GM23248 (cell line): ENCODE measurements around the gene GCNA. TPM values are rescaled to one million over a fixed set of nuclear protein-coding genes. Genes with fewer than 3 reads are reported as not detected.

ENCODE experiments used
- DNase-seq: peaks from one replicate; pipeline ENCODE4 v3.0.0-alpha.2; 2015
- H2AFZ ChIP-seq: fragments of 200-600 bp; sonication (generic); 2 replicates; pipeline ENCODE4 v1.6.1; 2016; ENCODE audit warnings: antibody characterized with exemption
- H3F3A ChIP-seq: fragments of 200-600 bp; sonication (generic); 2 replicates; pipeline ENCODE4 v1.6.1; 2016; ENCODE audit warnings: mild to moderate bottlenecking, antibody characterized with exemption, mixed run types; ENCODE audit not compliant: insufficient read depth
- H3K27ac ChIP-seq: fragments of 200-600 bp; sonication (generic); 2 replicates; pipeline ENCODE4 v1.5.1; 2016; ENCODE audit warnings: mild to moderate bottlenecking
- H3K27me3 ChIP-seq: fragments of 200-600 bp; sonication (generic); replicated peaks from 2 replicates; pipeline ENCODE4 v1.6.1; 2016; ENCODE audit warnings: mild to moderate bottlenecking; ENCODE audit not compliant: insufficient read depth
- H3K36me3 ChIP-seq: fragments of 200-600 bp; sonication (generic); 2 replicates; pipeline ENCODE4 v1.6.1; 2016; ENCODE audit warnings: low read depth, mild to moderate bottlenecking
- H3K4me1 ChIP-seq: fragments of 200-600 bp; sonication (generic); 2 replicates; pipeline ENCODE4 v1.6.1; 2016; ENCODE audit warnings: mild to moderate bottlenecking; ENCODE audit not compliant: insufficient read depth
- H3K4me2 ChIP-seq: fragments of 200-600 bp; sonication (generic); one replicate; pipeline ENCODE4 v1.6.1; 2016; ENCODE audit warnings: mild to moderate bottlenecking; ENCODE audit not compliant: unreplicated experiment
- H3K4me3 ChIP-seq: fragments of 200-600 bp; sonication (generic); 2 replicates; pipeline ENCODE4 v1.5.1; 2016; ENCODE audit warnings: mild to moderate bottlenecking
- H3K79me2 ChIP-seq: fragments of 200-600 bp; sonication (generic); 2 replicates; pipeline ENCODE4 v1.6.1; 2016; ENCODE audit warnings: mild to moderate bottlenecking; ENCODE audit not compliant: insufficient read depth
- H3K9ac ChIP-seq: fragments of 200-600 bp; sonication (generic); 2 replicates; pipeline ENCODE4 v1.6.1; 2016; ENCODE audit warnings: mild to moderate bottlenecking
- H3K9me2 ChIP-seq: fragments of 200-600 bp; sonication (generic); 2 replicates; pipeline ENCODE4 v1.6.1; 2016; ENCODE audit warnings: mixed run types, mild to moderate bottlenecking, moderate library complexity; ENCODE audit not compliant: insufficient read depth
- H3K9me3 ChIP-seq: fragments of 200-600 bp; sonication (generic); one replicate; pipeline ENCODE4 v1.6.1; 2017; ENCODE audit warnings: low read depth
- H4K20me1 ChIP-seq: fragments of 200-600 bp; sonication (generic); 2 replicates; pipeline ENCODE4 v1.6.0; 2016; ENCODE audit not compliant: insufficient read depth
- EZH2 ChIP-seq: fragments of 200-600 bp; sonication (generic); IDR thresholded peaks from 2 replicates; pipeline ENCODE4 v1.6.1; 2018; ENCODE audit warnings: antibody characterized with exemption, mild to moderate bottlenecking; ENCODE audit not compliant: insufficient read depth, poor library complexity, severe bottlenecking
- EZH2phosphoT487 ChIP-seq: fragments of 200-600 bp; sonication (generic); IDR thresholded peaks from 2 replicates; pipeline ENCODE4 v1.6.1; 2018; ENCODE audit warnings: antibody characterized with exemption, moderate library complexity, mild to moderate bottlenecking, low read depth; ENCODE audit not compliant: insufficient read depth
- WGBS, 2 experiments: methylation state at CpG; one replicate each; pipeline ENCODE4 v1.1.6; 2015 to 2017; ENCODE audit warnings: low lambda C conversion rate in 2 of 2, low coverage in 1 of 2; ENCODE audit errors: missing lambda C conversion rate in 2 of 2; 5-methylcytosine and 5-hydroxymethylcytosine counted together
- in situ Hi-C: fragments of 300-500 bp; cut with MboI; formaldehyde crosslinking; loops from 2 replicates; pipeline ENCODE4 v1.15.0; 2020
- polyA plus RNA-seq: library from polyadenylated mRNA; unstranded; fragments of >200 nt; fragmentation: Nextera tagmentation; extraction: Ambion mirVana; gene quantifications from 2 replicates; pipeline ENCODE4 v1.2.1, GENCODE V29; 2016
- total RNA-seq: library from RNA; depleted of rRNA; stranded (reverse); fragments of >200 nt; shearing (Covaris generic); gene quantifications from 2 replicates; pipeline ENCODE4 v1.2.3, GENCODE V29; 2014

Gene GCNA
- total and polyA plus RNA-seq, 2 experiments from 2014 or later, result 1.5 to 2.2 TPM

GRCh38 chrX:71636438-71637252, 58.4 kb downstream of the GCNA start:
- no peaks in the 10 kb centered on the region for H3K9me3 ChIP-seq
- no peak overlapping the region for H3K9ac ChIP-seq
- no peak for TF ChIP-seq EZH2
- TF ChIP-seq EZH2phosphoT487, result no peak
- H3K9me2 ChIP-seq, result no peaks in the 10 kb centered on the region
- H3K4me2 ChIP-seq, result no peak overlapping the region
- no peak overlapping the region for H2AFZ ChIP-seq
- no peaks in the 10 kb centered on the region for H4K20me1 ChIP-seq
- H3F3A ChIP-seq, result no peaks in the 10 kb centered on the region
- no peak overlapping the region for H3K27ac ChIP-seq
- no peaks in the 10 kb centered on the region for H3K79me2 ChIP-seq
- WGBS, 2 experiments, result 66 to 69% methylated on average over 7 of the region's 9 CpGs
- H3K4me1 ChIP-seq, result peaks cover 9% of the 10 kb centered on the region; the same call in 1 of the 2 replicates
- H3K27me3 ChIP-seq, result no peaks in the 10 kb centered on the region
- in situ Hi-C loops, result no loop called here
- no peak overlapping the region for H3K4me3 ChIP-seq
- no peak for DNase-seq
- no peaks in the 10 kb centered on the region for H3K36me3 ChIP-seq

- no peaks in the 10 kb centered on the region for H3K79me2 ChIP-seq
- no peaks in the 10 kb centered on the region for H4K20me1 ChIP-seq
- in situ Hi-C loops, result no loop called here
- H3K4me1 ChIP-seq, result peaks cover 9% of the 10 kb centered on the region; the same call in 1 of the 2 replicates
- no peaks in the 10 kb centered on the region for H3K36me3 ChIP-seq
- TF ChIP-seq EZH2 (no peak), EZH2phosphoT487 (no peak)
- no peaks in the 10 kb centered on the region for H3K9me2 ChIP-seq
- H3K9ac ChIP-seq, result no peak overlapping the region
- DNase-seq, result peak; percentile 67
- peak overlapping the region; percentile 56 for H3K27ac ChIP-seq
- H3K27me3 ChIP-seq, result no peaks in the 10 kb centered on the region
- peak overlapping the region; percentile 78 for H3K4me2 ChIP-seq
- H2AFZ ChIP-seq, result no peak overlapping the region
- 68 to 75% methylated on average over 3 of the region's 3 CpGs for WGBS, 2 experiments
- H3K9me3 ChIP-seq, result no peaks in the 10 kb centered on the region
- no peaks in the 10 kb centered on the region for H3F3A ChIP-seq
- H3K4me3 ChIP-seq, result no peak overlapping the region
Measured at GRCh38 chrX:71637253-71637618, 59.0 kb downstream of the GCNA start.

GRCh38 chrX:71637848-71638247, 59.6 kb downstream of the GCNA start:
- H3K4me2 ChIP-seq, result peak overlapping the region; percentile 78
- no peaks in the 10 kb centered on the region for H3K36me3 ChIP-seq
- no peaks in the 10 kb centered on the region for H3K9me2 ChIP-seq
- in situ Hi-C loops, result no loop called here
- TF ChIP-seq EZH2 (no peak), EZH2phosphoT487 (no peak)
- DNase-seq, result peak; percentile 68
- no peaks in the 10 kb centered on the region for H3F3A ChIP-seq
- peak overlapping the region; percentile 58 for H3K9ac ChIP-seq
- peak overlapping the region; percentile 57 for H3K4me3 ChIP-seq
- peak overlapping the region; percentile 48 for H2AFZ ChIP-seq
- WGBS, 2 experiments, result 4% methylated on average over 4 of the region's 4 CpGs
- H3K27ac ChIP-seq, result peak overlapping the region; percentile 56
- no peaks in the 10 kb centered on the region for H3K9me3 ChIP-seq
- peaks cover 9% of the 10 kb centered on the region; the same call in 1 of the 2 replicates for H3K4me1 ChIP-seq
- H4K20me1 ChIP-seq, result no peaks in the 10 kb centered on the region
- H3K79me2 ChIP-seq, result no peaks in the 10 kb centered on the region
- H3K27me3 ChIP-seq, result no peaks in the 10 kb centered on the region

GRCh38 chrX:71638409-71638808, 60.2 kb downstream of the GCNA start:
- in situ Hi-C loops, result no loop called here
- 68 to 74% methylated on average over 4 of the region's 4 CpGs for WGBS, 2 experiments
- H4K20me1 ChIP-seq, result no peaks in the 10 kb centered on the region
- H3K79me2 ChIP-seq, result no peaks in the 10 kb centered on the region
- H2AFZ ChIP-seq, result peak overlapping the region; percentile 48
- no peak for DNase-seq
- no peaks in the 10 kb centered on the region for H3K9me3 ChIP-seq
- H3K4me3 ChIP-seq, result peak overlapping the region; percentile 57
- no peaks in the 10 kb centered on the region for H3K36me3 ChIP-seq
- H3F3A ChIP-seq, result no peaks in the 10 kb centered on the region
- peak overlapping the region; percentile 78 for H3K4me2 ChIP-seq
- peak overlapping the region; percentile 58 for H3K9ac ChIP-seq
- TF ChIP-seq EZH2 (no peak), EZH2phosphoT487 (no peak)
- no peaks in the 10 kb centered on the region for H3K9me2 ChIP-seq
- H3K4me1 ChIP-seq, result peaks cover 9% of the 10 kb centered on the region; the same call in 1 of the 2 replicates
- H3K27ac ChIP-seq, result peak overlapping the region; percentile 56
- no peaks in the 10 kb centered on the region for H3K27me3 ChIP-seq
